HG03521 (cell line): ENCODE results near the gene KLF7.

Experiments used
- ATAC-seq: cut with Tn5 transposase; IDR thresholded peaks from one replicate; pipeline ENCODE4 v1.9.1; 2021; ENCODE audit warnings: mild to moderate bottlenecking, moderate library complexity; ENCODE audit not compliant: unreplicated experiment

Gene KLF7

DNA sequence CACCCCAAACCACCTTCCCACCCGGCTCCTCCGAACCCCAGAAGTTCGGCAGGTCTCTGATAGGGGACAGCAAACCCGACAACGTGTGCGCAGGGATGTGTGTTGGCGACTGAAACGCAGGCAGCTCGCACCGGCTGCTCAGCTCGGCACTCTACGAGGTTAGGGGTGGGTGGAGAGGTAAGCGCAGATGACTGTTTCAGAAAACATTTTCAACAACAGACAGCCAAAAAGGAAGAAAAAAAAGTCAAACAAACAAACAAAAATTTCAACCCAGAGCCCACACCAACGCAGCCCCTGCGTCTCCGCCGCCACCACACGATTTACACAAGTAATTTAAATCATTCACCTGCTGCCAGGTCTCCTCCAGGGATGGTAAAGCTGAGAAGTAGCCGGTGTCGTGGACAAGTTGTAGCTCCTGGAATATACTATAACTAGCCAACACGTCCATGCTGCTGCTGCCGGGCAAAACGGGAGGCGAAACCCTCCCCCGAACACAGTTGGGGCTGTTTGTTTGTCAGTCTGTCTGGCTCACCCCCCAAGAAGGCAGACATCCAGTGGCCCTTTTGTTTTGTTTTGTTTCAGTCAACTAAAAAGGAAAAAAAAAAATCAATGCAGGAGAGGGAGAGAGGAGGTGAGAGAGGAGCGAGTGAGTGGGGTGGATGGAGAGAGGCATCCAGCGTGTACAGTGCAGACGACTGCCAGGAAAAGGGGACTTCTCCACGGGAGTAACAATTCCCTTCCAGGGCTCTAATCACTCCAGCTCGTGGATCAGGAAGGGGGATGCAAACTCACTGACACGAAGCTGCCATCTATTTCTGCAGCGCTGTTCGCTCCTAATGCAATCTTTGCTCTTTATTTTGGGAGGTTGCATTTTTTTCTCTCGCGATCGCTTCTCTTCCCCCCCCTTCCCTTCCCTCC lies at the start of gene KLF7:
KLF7 (minus strand) TSS at position 828 of the 918 bp plus-strand sequence; CDS start at position 448, 380 bp downstream.
- ATAC-seq, result no peak

DNA sequence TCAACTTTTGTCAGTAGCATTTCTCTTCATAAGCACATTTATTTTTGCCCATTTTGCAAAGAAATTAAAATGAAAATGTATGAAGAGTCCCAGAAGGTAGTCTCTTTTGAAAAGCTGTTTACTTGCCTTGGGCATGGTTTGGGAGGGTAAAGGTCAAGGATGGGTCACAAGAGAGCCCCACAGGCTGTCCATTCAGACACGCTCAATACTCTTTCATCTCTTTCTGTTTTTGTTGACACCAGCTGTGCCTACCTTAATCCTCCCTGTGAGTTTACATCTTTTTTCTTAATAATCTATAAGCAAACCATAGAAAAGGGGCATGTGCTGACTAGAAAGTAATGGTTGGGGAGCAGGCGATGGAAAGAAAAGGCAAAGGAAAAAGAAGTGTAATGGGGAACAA lies 49.6 kb upstream of the KLF7 start:
- no peak for ATAC-seq

DNA sequence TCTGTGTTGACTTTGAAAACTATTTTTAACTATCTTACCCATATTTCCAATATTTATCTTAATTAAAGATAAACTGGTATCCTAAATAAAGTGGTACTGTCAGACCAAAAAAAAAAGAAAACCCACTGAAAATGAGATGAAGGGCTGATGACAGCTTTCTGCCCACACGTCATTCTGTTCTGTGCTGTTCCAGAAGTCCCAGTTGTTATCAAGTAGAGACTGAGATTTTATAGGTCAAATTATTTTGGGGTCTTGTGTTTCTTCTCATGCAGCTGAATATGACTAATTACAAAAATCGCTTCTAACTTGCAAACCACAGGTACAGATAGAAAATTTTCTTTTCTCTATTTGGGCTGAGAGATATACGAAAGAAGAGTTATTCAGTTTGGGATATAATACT lies 48.7 kb upstream of the KLF7 start:
- ATAC-seq, result no peak

DNA sequence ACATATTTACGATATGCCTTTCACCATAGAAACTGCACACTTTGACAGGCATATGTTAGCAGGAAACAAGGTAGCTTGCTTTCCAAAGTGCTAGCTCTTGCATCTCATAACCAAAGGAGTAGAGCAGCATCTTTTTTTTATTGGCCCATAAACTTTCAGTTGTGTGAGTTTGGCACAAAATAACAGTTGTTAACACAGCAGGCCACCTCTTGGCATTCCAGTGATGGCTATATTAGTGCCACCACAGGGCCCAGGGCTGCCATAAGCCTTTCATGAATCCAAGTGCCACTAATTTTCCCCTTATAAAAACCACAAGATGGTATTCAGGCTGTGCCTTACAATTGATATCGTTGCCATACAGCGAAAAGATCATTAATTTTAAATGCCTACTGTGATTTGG lies 40.3 kb upstream of the KLF7 start:
- ATAC-seq, result no peak

DNA sequence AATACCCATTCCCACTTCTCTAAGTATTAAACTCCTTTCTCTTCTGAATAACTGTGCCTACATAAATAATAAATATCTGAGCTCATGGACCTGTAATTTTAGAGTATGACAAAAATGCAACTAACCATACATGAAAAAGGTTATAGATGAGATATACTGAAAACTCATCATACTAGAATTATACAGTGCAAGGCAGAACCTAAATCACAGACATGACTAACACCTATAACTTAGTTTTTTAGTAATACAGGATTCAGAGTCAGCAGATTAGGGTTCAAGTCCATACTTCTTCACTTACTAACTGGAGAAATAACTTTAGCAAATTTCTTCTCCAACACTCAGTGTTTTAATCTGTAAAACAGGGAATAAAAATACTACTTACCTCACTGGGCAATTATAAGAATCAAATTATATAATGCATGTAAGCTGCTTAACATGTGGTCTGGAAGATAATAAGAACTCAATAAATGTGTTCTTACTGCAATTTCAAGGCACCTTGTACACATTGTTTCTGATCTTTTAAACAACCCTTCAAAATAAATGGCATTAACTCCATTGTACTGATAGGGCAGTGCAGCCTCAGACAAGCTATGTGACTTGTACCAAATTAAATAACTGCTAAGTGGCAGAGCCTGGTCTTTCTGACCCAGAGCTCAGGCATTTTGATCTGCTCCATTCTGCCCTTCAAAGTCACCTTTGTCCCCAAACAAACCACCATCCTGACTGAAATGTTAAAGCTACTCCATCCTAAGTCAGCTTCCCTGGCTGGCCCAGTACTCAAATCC lies 39.6 kb upstream of the KLF7 start:
- ATAC-seq, result no peak

DNA sequence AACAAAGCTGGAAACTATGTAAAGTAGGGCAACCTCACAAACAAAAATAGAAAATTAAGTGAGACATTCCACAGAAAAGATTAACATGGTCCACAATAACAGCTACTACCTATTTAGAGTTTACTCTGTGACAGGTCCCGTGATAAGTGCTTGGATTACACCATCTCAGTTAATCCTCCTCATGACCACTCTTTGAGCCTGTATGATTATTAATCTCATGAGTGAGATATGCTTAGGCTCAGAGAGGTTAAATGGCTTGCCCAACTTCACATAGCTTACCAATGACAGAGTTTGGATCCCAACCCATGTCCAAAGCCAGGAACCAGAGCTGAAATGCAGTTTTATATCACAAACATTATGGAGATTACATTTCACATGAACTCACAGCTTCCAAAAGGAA lies 37.3 kb upstream of the KLF7 start:
- no peak for ATAC-seq

DNA sequence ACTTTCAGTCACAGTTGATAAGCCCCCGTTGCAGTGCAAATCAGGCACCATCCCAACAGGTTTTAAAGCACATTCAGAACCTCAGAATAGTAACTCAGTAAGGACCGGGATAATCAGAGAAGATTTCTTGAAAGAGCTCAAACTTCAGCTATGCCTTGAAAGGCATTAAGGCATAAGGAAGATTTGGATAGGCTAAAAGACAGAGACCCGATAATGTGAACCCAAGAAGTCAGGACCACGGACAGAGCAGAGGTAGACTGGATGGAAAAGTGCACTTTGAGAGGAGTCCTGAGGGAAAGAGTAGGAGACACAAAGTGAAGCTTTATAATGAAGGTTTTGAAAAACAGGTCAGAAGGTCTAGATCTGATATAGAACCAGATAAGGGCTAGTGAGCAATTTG lies 36.9 kb upstream of the KLF7 start:
- ATAC-seq, result no peak

DNA sequence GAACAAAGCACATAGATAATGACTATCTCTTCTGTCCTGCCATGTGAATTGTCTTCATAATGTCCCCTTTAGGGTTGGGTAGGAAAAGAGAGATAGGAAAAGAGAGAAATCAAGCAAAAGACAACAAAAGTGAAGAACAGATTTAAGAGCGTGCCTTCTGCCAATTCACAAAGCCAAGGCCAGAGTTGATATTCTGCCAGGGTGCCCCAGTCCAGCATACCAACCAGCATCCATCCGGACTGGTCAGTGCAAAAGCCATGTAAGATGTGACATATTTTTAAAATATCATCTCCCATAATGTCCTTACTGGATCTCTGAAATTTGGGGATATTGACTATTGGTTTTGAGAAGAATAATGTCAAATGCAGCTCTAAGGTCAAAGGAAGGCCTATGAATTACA lies 35.7 kb upstream of the KLF7 start:
- no peak for ATAC-seq

DNA sequence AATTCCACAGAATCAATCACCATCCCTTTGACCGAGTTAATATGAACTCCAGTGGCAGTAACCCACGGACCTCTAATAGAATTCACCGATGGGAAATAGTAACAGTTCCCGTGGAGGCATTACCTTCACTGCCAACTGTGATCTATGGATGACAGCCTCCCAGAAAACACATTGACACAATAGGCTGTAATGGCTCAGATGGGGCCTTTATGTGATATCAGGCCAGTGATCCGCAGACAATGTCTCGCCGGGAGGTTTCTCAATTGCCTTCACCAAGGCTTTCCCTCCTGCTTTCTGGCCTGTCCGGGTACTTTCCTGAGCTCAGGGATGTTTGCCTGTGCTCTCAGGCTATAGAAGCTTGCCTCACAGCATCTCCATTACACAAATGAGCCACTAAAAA lies 34.4 kb upstream of the KLF7 start:
- no peak for ATAC-seq

DNA sequence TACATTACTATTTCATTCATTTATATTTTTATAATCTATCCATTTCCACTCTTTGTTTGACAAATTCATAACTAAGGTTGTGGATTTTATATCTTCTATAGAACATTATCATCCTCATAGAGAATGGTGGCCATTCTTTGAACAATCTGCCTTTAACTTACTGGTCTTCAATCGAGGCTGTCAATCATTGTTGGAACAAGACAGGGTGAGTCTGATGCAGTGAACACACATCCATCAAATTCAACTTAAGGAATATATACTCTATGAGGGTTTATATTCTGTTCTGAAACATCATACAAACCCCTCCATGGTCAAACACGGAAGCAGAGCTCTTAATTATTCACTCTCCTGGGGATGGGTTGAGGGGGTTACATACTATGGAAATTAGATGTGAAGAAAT lies 28.3 kb upstream of the KLF7 start:
- no peak for ATAC-seq

DNA sequence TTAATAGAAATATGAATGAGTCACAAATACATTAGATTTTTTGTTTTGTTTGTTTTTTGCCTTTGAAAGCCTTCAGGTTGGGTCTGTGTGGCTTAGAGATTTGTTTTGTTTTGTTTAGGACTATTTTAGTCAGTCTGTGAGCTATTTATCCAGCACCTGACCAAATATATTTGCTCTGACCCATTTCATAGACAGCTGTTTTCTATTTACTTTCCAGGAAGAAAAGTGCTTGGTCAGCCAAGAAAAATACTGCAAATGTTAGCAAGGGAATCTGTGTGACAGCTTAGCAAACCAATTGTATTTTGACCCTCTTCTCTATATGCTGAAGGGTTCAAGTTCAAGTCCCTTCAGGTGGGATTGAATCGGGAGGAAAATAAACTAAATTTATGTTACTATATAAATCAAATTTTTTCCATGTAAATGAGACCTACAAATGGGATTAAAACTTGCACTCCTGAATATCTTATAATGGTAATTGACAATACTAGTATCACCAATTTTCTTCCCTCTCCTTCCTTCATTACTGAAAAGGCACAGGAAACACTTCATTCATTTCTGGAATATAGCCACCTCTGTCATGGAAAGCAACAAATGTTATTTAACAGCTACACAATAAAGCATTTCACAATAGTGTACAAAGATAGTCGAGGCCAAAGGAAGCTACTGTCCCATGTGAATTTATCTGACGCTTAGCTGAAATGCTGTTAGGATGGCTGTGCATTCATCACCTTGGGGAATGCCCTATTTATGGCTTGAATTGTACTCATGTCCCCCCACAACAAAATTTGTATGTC lies 23.1 kb upstream of the KLF7 start:
- ATAC-seq, result no peak

DNA sequence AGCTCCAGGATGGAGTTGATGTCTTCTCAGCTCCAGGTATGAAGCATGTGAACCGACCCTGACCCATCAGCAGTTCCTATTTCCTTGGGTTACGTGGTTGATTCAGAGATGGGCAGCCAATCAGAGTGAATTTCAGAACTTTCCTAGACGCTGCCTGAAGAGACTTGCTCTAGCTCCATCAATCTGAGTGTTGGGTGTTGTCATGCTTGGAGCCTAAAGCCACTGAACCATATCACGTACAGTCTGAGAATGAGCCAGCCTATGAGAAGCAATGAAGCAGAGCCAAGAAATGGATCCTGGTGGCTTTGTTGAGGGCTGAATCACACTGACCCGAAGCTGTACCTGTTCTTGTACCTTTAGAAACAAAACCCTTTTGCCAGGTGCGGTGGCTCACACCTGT lies 19.6 kb upstream of the KLF7 start:
- ATAC-seq, result no peak

DNA sequence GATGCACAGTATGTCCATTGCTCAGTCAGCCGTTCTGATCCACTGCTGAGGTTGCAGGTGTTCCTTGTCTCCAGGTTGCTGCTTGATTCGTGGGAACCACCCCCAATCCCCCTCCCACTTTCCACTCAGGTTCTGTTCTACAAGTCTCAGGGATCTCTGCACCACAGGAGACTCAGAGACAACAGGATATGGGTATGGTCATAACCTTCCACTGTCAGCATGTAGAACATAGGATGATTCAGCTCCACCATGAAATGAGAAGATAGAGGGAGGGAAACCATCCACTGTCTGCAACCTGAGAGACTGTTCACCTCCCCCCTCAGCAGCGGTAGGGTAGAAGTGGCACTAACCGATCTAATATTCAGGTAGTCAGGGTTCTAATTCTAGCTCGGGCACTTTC lies 19.0 kb upstream of the KLF7 start:
- ATAC-seq, result no peak

DNA sequence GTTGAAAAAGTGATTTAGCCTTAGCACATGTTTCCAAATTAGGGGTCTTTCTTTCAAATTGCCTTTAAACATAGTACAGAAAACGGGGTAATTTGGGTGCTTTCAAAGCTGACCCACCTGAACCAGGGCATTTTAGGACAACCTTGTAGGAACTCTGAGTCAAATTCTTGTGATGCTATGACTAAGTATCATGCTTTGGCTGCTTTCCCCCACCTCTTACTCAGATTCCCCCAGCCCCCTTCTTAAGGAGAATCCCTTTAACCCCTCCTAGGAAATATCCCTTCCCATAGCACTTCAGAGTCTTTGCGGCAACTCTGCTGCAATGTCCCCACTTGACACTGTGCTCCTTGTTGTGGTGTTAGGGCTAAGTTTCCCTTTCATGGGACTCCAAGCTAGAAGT lies 18.6 kb upstream of the KLF7 start:
- no peak for ATAC-seq

DNA sequence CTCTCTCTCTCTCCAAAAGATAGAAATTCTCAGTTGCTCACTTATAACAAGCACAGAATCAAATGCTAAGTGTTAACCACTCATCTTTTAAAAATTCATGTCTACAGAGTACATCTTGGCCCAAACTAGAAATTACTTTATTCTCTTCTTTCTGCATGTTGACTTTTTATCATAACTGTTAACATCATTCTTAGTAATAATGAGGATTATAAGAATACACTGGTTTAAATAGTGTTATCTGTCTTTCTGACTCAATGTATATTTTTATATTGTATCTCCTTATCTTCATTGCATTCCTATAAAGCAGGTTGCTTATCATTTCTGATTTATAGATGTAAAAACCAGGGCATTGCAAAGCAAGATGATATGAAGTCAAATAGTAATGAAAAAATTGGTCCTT lies 17.8 kb upstream of the KLF7 start:
- no peak for ATAC-seq

DNA sequence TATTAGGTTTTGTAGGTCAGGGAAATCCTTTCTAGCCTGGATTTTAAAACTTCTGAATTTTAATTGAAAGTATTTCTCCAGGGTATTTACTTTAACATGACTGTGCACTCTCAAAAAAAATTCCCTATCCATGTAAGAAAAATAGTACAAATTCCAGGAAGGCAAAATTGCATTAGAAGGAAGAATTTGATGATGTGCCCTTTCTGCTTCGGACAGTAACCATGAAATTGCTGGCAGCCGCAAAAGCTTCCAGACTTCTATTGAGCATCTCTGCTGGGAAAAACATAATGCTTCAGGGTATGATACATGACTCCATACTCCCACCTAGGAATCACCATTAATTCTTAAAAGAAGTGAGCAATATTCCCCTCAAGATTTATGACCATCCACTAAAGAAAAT lies 17.2 kb upstream of the KLF7 start:
- ATAC-seq, result no peak

DNA sequence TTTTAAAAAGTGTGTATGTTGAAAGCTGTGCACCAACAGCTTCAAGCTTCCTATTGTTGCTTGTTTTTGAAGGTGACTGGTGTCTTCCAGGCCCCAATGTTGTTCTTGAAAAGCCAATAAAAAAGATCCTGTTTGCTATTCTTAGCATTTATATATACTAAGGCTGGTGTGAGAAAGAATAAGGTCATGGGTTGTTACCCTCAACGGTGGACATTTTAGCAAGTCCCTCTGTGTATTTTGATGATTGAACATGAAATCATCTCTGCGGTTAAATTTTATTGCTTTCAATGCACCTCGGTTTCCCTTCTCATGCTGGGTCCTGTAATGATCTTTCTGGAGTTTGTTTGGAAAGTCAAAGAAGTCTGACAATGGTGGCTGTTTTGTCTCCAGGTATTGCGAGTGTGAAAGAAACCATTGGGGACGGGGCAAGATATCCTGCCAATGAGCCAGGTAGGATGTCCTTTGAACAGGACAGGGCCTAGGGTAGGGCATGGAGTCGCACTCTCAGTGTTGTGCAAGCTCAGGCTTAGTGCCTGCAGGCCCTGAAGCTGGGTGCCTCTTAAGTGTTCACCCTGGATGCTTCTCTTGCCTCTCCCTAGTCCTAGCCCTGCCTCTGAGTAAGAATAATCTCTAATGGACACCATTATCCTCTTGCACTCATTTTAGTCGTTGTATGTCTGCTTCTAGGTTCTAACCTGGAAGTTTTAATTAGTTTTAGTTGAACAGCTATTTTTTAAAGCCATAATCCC lies 16.0 kb upstream of the KLF7 start:
- no peak for ATAC-seq

DNA sequence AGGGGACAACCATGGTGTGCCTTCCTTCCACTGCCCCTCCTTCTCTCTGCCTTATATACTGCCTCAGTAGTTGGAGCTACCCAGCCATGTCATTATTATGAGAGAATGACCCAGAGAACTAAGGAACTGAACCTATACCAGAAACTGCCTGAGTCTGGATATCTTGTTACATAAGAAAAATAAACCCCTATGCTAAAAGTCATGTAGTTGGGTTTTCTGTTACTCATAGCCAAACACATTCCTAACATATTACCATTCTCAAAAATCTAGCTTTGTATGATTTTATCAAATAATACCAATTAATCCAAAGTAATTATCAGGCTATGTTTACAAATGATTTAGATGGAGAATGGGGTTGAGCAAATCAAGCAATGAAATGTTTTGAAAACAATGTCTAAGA lies 15.0 kb upstream of the KLF7 start:
- ATAC-seq, result no peak

DNA sequence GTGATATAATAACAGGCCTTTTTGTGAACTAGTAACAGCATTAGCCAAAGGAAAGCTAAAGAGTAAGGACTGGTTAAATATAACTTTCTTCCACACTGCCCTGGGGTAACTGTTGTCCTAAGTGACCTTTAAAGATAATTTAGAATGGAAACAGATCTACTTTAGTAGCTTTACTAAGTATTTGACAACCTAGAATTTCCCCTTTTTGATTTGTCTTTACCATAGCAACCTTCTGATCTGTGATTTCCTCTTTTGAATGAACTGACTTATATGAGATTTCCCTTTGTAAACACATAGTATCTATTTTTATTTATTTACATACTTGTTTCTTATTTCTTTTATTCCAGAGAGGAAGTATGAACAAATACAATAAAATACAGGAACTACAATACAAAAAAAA lies 10.5 kb upstream of the KLF7 start:
- no peak for ATAC-seq

DNA sequence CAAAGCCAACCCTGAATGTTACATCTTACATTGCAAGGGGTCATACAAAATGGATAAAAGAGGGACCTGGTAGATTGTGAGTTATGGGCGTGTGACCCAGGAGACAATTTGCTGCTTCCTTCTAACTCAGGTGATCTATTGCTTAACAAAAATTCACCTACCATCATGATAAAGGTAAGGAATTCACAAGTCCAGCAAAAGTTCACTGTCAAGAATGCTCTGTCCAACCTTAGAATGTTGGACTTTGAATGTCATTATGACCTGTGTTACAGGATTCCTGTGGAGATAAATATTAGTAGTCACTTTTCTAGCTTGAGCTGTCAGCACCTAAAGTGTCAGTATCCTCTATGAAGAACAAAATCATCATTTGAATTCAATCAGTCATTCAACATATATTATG lies 7.9 kb upstream of the KLF7 start:
- no peak for ATAC-seq
